Spinal cord (tissue), 4 donors: Measurements from ENCODE around the gene NCSTN. TPM values are rescaled to one million over a fixed set of nuclear protein-coding genes. Genes with fewer than 3 reads are reported as not detected.

Experiments
- polyA plus RNA-seq, 2 donors: library from polyadenylated mRNA; unstranded; fragments of 120-200 nt; gene quantifications; one replicate each; pipeline ENCODE4 v1.2.1, GENCODE V29; 2013; ENCODE audit not compliant: insufficient read length in 2 of 2
- small RNA-seq: library from RNA; depleted of rRNA; stranded (forward); fragments of <200 nt; gene quantifications from one replicate; pipeline ENCODE3, GENCODE V24; 2014; ENCODE audit warnings: low replicate concordance
- total RNA-seq, 2 donors: library from RNA; depleted of rRNA in 1 of 2; stranded (reverse); fragments of 120-200 nt in 1 of 2; fragments of >200 nt in 1 of 2; gene quantifications; one replicate each; pipeline versions ENCODE4 v1.2.3 to v1.2.4, GENCODE V29; 2013 to 2014

NCSTN gene
- total and polyA plus RNA-seq, 4 donors, result 54.1 to 74.3 (median 63.8) TPM

Small RNAs within 50 kb of the gene (small RNA-seq; reads per million reads assigned to genes)
- gene RF00019 (not detected), gene RNU4-42P (not detected)

Other genes with a start within 250 kb of the NCSTN start
- 10 to 100 TPM; 38.5 to 50.2 TPM for gene IGSF8, start 244.8 kb upstream of the NCSTN start, total RNA-seq
- gene IGSF8, start 244.8 kb upstream of the NCSTN start, polyA plus RNA-seq, result 10 to 100 TPM; 74.5 to 80.3 TPM
- 1,000 to 10,000 TPM in 1 of 2 donors, 100 to 1,000 TPM in 1; 281 to 2,060 TPM for gene ATP1A2, start 227.6 kb upstream of the NCSTN start, total RNA-seq
- 100 to 1,000 TPM; 440 to 692 TPM for gene ATP1A2, start 227.6 kb upstream of the NCSTN start, polyA plus RNA-seq
- under 1 TPM; 0.10 to 0.50 TPM for gene ATP1A4, start 191.8 kb upstream of the NCSTN start, total RNA-seq
- 1 to 10 TPM; 2.1 to 2.6 TPM for gene ATP1A4, start 191.8 kb upstream of the NCSTN start, polyA plus RNA-seq
- gene CASQ1, start 152.8 kb upstream of the NCSTN start, total RNA-seq, result 1 to 10 TPM in 1 of 2 donors, under 1 TPM in 1; 0.99 to 1.3 TPM
- gene CASQ1, start 152.8 kb upstream of the NCSTN start, polyA plus RNA-seq, result 1 to 10 TPM; 1.4 to 4.6 TPM
- 100 to 1,000 TPM; 135 to 244 TPM for gene PEA15, start 138.0 kb upstream of the NCSTN start, total RNA-seq
- 100 to 1,000 TPM; 646 to 919 TPM for gene PEA15, start 138.0 kb upstream of the NCSTN start, polyA plus RNA-seq
- gene DCAF8, start 80.8 kb upstream of the NCSTN start, total RNA-seq, result 100 to 1,000 TPM in 1 of 2 donors, 10 to 100 TPM in 1; 87.6 to 128 TPM
- 100 to 1,000 TPM; 163 to 179 TPM for gene DCAF8, start 80.8 kb upstream of the NCSTN start, polyA plus RNA-seq
- gene PEX19, start 58.2 kb upstream of the NCSTN start, total RNA-seq, result 10 to 100 TPM; 54.6 to 64.4 TPM
- gene PEX19, start 58.2 kb upstream of the NCSTN start, polyA plus RNA-seq, result 10 to 100 TPM; 66.0 to 67.5 TPM
- gene COPA, start 133 bp upstream of the NCSTN start, total RNA-seq, result 100 to 1,000 TPM; 170 to 200 TPM
- gene COPA, start 133 bp upstream of the NCSTN start, polyA plus RNA-seq, result 100 to 1,000 TPM; 136 to 164 TPM
- 1 to 10 TPM; 1.4 to 1.9 TPM for gene NHLH1, start 23.7 kb downstream of the NCSTN start, total RNA-seq
- 1 to 10 TPM; 4.9 to 5.2 TPM for gene NHLH1, start 23.7 kb downstream of the NCSTN start, polyA plus RNA-seq
- gene VANGL2, start 57.2 kb downstream of the NCSTN start, total RNA-seq, result 1 to 10 TPM; 8.7 to 9.1 TPM
- 10 to 100 TPM; 65.0 to 67.0 TPM for gene VANGL2, start 57.2 kb downstream of the NCSTN start, polyA plus RNA-seq
- under 1 TPM; 0.10 to 0.11 TPM for gene SLAMF6, start 179.9 kb downstream of the NCSTN start, total RNA-seq
- under 1 TPM in 1 of 2 donors, not detected in 1; 0.14 TPM for gene SLAMF6, start 179.9 kb downstream of the NCSTN start, polyA plus RNA-seq
- gene CD84, start 236.1 kb downstream of the NCSTN start, total RNA-seq, result 10 to 100 TPM in 1 of 2 donors, 1 to 10 TPM in 1; 4.6 to 10.1 TPM
- 1 to 10 TPM; 3.3 to 6.0 TPM for gene CD84, start 236.1 kb downstream of the NCSTN start, polyA plus RNA-seq